Measurements from ENCODE around the gene PPP1R14B. TPM values are rescaled to one million over a fixed set of nuclear protein-coding genes. Genes with fewer than 3 reads are reported as not detected.

The PPP1R14B gene
- total and polyA plus RNA-seq, 2 of the 13 experiments (the other 11 are each of a cell fraction or from before 2014, with no cell fraction given), result 110 to 148 TPM

DNA sequence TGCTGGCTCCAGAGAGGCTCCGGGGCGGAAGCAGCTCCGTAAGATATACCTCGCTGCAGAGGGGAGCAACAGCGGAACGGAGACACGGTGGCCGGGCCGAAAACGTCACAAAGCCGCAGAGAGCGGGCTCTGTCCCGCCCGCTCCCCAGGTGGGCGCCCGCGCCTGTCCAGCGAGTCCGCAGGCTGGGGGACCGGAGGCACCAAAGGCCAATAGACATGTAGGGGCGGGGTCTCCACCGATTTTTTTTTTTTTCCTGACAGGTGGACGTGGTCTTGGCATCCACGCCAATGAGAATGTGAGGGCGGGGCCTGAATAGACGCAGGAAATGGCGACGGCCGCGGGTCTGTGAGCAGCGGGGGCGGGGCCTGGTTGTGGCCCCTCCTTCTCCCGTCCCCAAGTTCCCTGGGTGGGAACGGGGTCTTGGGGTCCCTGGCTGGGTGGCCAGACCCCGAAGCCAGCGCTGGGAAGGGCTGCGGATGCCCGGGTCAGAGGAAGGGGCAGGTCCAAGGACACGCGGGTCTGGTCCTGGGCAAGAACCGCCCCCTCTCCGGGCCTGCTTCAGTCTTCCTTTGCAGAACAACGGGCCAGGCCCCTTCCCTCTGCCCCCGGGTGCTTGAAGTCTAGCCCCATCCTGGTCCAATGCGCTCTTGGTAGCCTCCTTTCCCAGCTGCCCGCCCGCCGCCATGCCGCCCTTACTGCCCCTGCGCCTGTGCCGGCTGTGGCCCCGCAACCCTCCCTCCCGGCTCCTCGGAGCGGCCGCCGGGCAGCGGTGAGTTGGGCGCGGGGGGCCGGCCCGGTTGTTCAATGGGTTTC, 16.4 kb downstream of the PPP1R14B start, which contains the start of gene DNAJC4 (continued):
- TF ChIP-seq, protein P1, sequence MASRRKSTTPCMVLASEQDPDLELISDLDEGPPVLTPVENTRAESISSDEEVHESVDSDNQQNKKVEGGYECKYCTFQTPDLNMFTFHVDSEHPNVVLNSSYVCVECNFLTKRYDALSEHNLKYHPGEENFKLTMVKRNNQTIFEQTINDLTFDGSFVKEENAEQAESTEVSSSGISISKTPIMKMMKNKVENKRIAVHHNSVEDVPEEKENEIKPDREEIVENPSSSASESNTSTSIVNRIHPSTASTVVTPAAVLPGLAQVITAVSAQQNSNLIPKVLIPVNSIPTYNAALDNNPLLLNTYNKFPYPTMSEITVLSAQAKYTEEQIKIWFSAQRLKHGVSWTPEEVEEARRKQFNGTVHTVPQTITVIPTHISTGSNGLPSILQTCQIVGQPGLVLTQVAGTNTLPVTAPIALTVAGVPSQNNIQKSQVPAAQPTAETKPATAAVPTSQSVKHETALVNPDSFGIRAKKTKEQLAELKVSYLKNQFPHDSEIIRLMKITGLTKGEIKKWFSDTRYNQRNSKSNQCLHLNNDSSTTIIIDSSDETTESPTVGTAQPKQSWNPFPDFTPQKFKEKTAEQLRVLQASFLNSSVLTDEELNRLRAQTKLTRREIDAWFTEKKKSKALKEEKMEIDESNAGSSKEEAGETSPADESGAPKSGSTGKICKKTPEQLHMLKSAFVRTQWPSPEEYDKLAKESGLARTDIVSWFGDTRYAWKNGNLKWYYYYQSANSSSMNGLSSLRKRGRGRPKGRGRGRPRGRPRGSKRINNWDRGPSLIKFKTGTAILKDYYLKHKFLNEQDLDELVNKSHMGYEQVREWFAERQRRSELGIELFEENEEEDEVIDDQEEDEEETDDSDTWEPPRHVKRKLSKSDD (CRISPR knock-in tag; IDR thresholded peaks at IDR 0.05; ENCODE audit: low read depth), result no peak
- TF ChIP-seq, protein P2, sequence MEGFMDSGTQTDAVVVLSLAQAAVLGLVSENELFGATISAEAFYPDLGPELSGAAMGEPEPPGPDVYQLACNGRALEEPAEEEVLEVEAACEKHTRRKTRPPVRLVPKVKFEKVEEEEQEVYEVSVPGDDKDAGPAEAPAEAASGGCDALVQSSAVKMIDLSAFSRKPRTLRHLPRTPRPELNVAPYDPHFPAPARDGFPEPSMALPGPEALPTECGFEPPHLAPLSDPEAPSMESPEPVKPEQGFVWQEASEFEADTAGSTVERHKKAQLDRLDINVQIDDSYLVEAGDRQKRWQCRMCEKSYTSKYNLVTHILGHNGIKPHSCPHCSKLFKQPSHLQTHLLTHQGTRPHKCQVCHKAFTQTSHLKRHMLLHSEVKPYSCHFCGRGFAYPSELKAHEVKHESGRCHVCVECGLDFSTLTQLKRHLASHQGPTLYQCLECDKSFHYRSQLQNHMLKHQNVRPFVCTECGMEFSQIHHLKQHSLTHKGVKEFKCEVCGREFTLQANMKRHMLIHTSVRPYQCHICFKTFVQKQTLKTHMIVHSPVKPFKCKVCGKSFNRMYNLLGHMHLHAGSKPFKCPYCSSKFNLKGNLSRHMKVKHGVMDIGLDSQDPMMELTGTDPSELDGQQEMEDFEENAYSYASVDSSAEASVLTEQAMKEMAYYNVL (CRISPR knock-in tag; IDR thresholded peaks at IDR 0.05; ENCODE audit: borderline replicate concordance), result no peak
- TF ChIP-seq, protein P3, sequence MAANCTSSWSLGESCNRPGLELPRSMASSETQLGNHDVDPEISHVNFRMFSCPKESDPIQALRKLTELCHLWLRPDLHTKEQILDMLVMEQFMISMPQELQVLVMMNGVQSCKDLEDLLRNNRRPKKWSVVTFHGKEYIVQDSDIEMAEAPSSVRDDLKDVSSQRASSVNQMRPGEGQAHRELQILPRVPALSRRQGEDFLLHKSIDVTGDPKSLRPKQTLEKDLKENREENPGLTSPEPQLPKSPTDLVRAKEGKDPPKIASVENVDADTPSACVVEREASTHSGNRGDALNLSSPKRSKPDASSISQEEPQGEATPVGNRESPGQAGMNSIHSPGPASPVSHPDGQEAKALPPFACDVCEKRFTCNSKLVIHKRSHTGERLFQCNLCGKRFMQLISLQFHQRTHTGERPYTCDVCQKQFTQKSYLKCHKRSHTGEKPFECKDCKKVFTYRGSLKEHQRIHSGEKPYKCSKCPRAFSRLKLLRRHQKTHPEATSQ (CRISPR knock-in tag; IDR thresholded peaks at IDR 0.05; ENCODE audit: borderline replicate concordance), result peak; percentile 58; the same call in 1 of the 2 replicates
- no peak for TF ChIP-seq ZBTB38 (CRISPR knock-in tag; IDR thresholded peaks at IDR 0.05)
- no peak for TF ChIP-seq NCOA5 (CRISPR knock-in tag; IDR thresholded peaks at IDR 0.05)
- TF ChIP-seq KLF12 (CRISPR knock-in tag; IDR thresholded peaks at IDR 0.05; ENCODE audit: borderline replicate concordance), result no peak
- TF ChIP-seq, protein P4, sequence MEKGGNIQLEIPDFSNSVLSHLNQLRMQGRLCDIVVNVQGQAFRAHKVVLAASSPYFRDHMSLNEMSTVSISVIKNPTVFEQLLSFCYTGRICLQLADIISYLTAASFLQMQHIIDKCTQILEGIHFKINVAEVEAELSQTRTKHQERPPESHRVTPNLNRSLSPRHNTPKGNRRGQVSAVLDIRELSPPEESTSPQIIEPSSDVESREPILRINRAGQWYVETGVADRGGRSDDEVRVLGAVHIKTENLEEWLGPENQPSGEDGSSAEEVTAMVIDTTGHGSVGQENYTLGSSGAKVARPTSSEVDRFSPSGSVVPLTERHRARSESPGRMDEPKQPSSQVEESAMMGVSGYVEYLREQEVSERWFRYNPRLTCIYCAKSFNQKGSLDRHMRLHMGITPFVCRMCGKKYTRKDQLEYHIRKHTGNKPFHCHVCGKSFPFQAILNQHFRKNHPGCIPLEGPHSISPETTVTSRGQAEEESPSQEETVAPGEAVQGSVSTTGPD (CRISPR knock-in tag; IDR thresholded peaks at IDR 0.05), result no peak
- no peak for TF ChIP-seq ZNF451 (CRISPR knock-in tag; IDR thresholded peaks at IDR 0.05)
- no peak for TF ChIP-seq HNRNPK (IDR thresholded peaks at IDR 0.05; ENCODE audit: low read depth, low read length, poor library complexity, severe bottlenecking)
- TF ChIP-seq, protein P5, sequence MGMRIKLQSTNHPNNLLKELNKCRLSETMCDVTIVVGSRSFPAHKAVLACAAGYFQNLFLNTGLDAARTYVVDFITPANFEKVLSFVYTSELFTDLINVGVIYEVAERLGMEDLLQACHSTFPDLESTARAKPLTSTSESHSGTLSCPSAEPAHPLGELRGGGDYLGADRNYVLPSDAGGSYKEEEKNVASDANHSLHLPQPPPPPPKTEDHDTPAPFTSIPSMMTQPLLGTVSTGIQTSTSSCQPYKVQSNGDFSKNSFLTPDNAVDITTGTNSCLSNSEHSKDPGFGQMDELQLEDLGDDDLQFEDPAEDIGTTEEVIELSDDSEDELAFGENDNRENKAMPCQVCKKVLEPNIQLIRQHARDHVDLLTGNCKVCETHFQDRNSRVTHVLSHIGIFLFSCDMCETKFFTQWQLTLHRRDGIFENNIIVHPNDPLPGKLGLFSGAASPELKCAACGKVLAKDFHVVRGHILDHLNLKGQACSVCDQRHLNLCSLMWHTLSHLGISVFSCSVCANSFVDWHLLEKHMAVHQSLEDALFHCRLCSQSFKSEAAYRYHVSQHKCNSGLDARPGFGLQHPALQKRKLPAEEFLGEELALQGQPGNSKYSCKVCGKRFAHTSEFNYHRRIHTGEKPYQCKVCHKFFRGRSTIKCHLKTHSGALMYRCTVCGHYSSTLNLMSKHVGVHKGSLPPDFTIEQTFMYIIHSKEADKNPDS (CRISPR knock-in tag; IDR thresholded peaks at IDR 0.05), result 0 out of 2 replicates have a peak, but pooled peaks have one; percentile 52

All from HepG2 (cell line).